ENCODE measurements around the gene SAE1. TPM values are rescaled to one million over a fixed set of nuclear protein-coding genes. Genes with fewer than 3 reads are reported as not detected.

Gene SAE1
- polyA plus RNA-seq, 3 donors, result 28.3 to 54.2 (median 46.5) TPM

DNA sequence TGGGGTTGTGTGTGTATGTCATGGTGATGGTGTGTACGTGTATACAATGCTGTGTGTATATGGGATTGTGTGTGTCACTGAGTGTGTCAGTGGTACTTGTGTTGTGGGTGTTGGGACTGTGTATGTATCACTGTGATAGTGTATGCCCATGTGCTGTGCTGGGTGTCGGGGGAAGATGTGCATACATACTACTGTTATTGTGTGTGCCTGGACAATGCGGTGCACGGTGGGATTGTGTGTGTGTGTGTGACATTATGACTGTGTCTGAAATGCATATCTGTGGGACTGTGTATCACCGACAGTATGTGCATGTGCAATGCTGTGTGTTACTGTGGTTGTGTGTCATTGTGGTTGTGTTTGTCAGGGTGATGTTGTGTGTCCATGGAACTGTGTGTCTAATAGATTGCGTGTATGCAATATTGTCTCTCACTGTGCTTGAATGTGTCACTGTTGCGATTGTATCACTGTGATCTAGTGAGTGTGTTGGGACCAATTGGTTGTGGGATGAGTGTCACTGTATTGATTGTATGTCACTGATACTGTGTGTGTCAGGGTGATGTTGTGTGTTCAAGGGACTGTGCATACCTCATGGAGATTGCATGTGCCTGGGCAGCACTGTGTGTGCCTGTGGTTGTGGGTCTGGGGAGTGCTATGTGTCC is 111.4 kb downstream of the SAE1 start:
- peaks cover 3 to 25% of the 10 kb centered on the region in 2 donors for H3K9me3 ChIP-seq (replicated peaks in 1 of 2; ENCODE audit: control insufficient read depth in 1 of 2, insufficient read depth in 1 of 2, low read length in 2 of 2)
- H3K4me2 ChIP-seq (replicated peaks; ENCODE audit: extremely low read depth, low read length, poor library complexity, severe bottlenecking), result no peak overlapping the region
- no peak overlapping the region for H3K27ac ChIP-seq (ENCODE audit: low read depth in 1 of 2, low read length in 2 of 2)
- H3K4me1 Mint-ChIP-seq, result peaks cover 29% of the 10 kb centered on the region
- H3K36me3 ChIP-seq (replicated peaks in 1 of 2; ENCODE audit: control insufficient read depth in 1 of 2, insufficient read depth in 2 of 2, low read length in 2 of 2), result no peaks in the 10 kb centered on the region
- H3K4me3 Mint-ChIP-seq, result no peak overlapping the region
- no peak overlapping the region for H3K9ac ChIP-seq (ENCODE audit: insufficient read depth, low read length, poor library complexity, severe bottlenecking)
- H3K27me3 Mint-ChIP-seq (ENCODE audit: low read depth in 3 of 3), result peaks cover 27 to 41% (median 36%) of the 10 kb centered on the region in 3 donors
- H3K4me3 ChIP-seq (replicated peaks in 1 of 3; ENCODE audit: low read depth in 2 of 3, low read length in 3 of 3), result no peak overlapping the region
- no peak overlapping the region for H2AFZ ChIP-seq (ENCODE audit: insufficient read depth, low read depth, low read length, poor library complexity, severe bottlenecking)
- H3K79me2 ChIP-seq (ENCODE audit: insufficient read depth, low read length), result no peaks in the 10 kb centered on the region
- H4K20me1 ChIP-seq (ENCODE audit: insufficient read depth, low read length), result no peaks in the 10 kb centered on the region
- TF ChIP-seq, protein P1, sequence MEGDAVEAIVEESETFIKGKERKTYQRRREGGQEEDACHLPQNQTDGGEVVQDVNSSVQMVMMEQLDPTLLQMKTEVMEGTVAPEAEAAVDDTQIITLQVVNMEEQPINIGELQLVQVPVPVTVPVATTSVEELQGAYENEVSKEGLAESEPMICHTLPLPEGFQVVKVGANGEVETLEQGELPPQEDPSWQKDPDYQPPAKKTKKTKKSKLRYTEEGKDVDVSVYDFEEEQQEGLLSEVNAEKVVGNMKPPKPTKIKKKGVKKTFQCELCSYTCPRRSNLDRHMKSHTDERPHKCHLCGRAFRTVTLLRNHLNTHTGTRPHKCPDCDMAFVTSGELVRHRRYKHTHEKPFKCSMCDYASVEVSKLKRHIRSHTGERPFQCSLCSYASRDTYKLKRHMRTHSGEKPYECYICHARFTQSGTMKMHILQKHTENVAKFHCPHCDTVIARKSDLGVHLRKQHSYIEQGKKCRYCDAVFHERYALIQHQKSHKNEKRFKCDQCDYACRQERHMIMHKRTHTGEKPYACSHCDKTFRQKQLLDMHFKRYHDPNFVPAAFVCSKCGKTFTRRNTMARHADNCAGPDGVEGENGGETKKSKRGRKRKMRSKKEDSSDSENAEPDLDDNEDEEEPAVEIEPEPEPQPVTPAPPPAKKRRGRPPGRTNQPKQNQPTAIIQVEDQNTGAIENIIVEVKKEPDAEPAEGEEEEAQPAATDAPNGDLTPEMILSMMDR (IDR thresholded peaks at IDR 0.05), result no peak
- peak in 1 of 3 donors; percentile 51 for DNase-seq
- H3K27me3 ChIP-seq (ENCODE audit: control insufficient read depth in 2 of 2, insufficient read depth in 2 of 2, low read length in 2 of 2), result peaks cover 31 to 58% of the 10 kb centered on the region in 2 donors
- peaks cover 3 to 8% of the 10 kb centered on the region in 2 donors for H3K36me3 Mint-ChIP-seq
- peaks cover 0 to 25% (median 9%) of the 10 kb centered on the region in 7 donors for H3K9me3 Mint-ChIP-seq
- peaks cover 36 to 46% of the 10 kb centered on the region in 2 donors for H3K4me1 ChIP-seq (ENCODE audit: control insufficient read depth in 1 of 2, insufficient read depth in 2 of 2, low read length in 2 of 2)
- 82% methylated on average over 7 of the region's 7 CpGs for WGBS (ENCODE audit: insufficient coverage)
- no peak overlapping the region for H3K27ac Mint-ChIP-seq
- intact Hi-C loops (cut with micrococcal nuclease), result loop anchor here in 1 of 2 donors (2.0 kb wide), 1 partner anchor 15 kb away; no protein-coding TSS in a partner anchor

- 23% methylated on average over 7 of the region's 9 CpGs for WGBS (ENCODE audit: insufficient coverage)
- H3K4me1 ChIP-seq (ENCODE audit: control insufficient read depth in 1 of 2, insufficient read depth in 2 of 2, low read length in 2 of 2), result peaks cover 36 to 46% of the 10 kb centered on the region in 2 donors
- peaks cover 31 to 48% of the 10 kb centered on the region in 2 donors for H3K27me3 ChIP-seq (ENCODE audit: control insufficient read depth in 2 of 2, insufficient read depth in 2 of 2, low read length in 2 of 2)
- Mint-ChIP-seq H3K27ac (peak overlapping the region in 5 of 7 donors; percentile 11 to 94 (median 91)), H3K4me3 (peak overlapping the region; percentile 71 to 92), H3K36me3 (peaks cover 3 to 8% of the 10 kb centered on the region in 2 donors), H3K9me3 (peaks cover 0 to 21% (median 9%) of the 10 kb centered on the region in 7 donors), H3K27me3 (ENCODE audit: low read depth in 3 of 3) (peaks cover 18 to 35% (median 32%) of the 10 kb centered on the region in 3 donors), H3K4me1 (peaks cover 32% of the 10 kb centered on the region)
- no peaks in the 10 kb centered on the region for H3K79me2 ChIP-seq (ENCODE audit: insufficient read depth, low read length)
- H3K9me3 ChIP-seq (replicated peaks in 1 of 2; ENCODE audit: control insufficient read depth in 1 of 2, insufficient read depth in 1 of 2, low read length in 2 of 2), result peaks cover 3 to 25% of the 10 kb centered on the region in 2 donors
- H3K9ac ChIP-seq (ENCODE audit: insufficient read depth, low read length, poor library complexity, severe bottlenecking), result no peak overlapping the region
- H3K36me3 ChIP-seq (replicated peaks in 1 of 2; ENCODE audit: control insufficient read depth in 1 of 2, insufficient read depth in 2 of 2, low read length in 2 of 2), result no peaks in the 10 kb centered on the region
- TF ChIP-seq, protein P1 (IDR thresholded peaks at IDR 0.05), result no peak
- H3K4me3 ChIP-seq (replicated peaks in 1 of 3; ENCODE audit: low read depth in 2 of 3, low read length in 3 of 3), result peak overlapping the region in 1 of 3 experiments; percentile 43
- no peaks in the 10 kb centered on the region for H4K20me1 ChIP-seq (ENCODE audit: insufficient read depth, low read length)
- peak overlapping the region; percentile 44 for H2AFZ ChIP-seq (ENCODE audit: insufficient read depth, low read depth, low read length, poor library complexity, severe bottlenecking)
- no peak for DNase-seq
- H3K27ac ChIP-seq (ENCODE audit: low read depth in 1 of 2, low read length in 2 of 2), result no peak overlapping the region
- peak overlapping the region; percentile 52 for H3K4me2 ChIP-seq (replicated peaks; ENCODE audit: extremely low read depth, low read length, poor library complexity, severe bottlenecking)
- intact Hi-C loops (cut with micrococcal nuclease), result no loop called here
Measured at GRCh38 chr19:47243364-47243775, 112.7 kb downstream of the SAE1 start.
